K562 (cell line): Measurements from ENCODE around the gene TXNRD2. TPM values are rescaled to one million over a fixed set of nuclear protein-coding genes. Genes with fewer than 3 reads are reported as not detected.

Experiments
- CBFA2T2 ChIP-seq: fragments of 450-650 bp; conservative IDR thresholded peaks from 2 replicates; pipeline ENCODE4 v1.6.1; 2017; ENCODE audit warnings: mild to moderate bottlenecking
- CC2D1A ChIP-seq: fragments of 450-650 bp; IDR thresholded peaks from 2 replicates; pipeline ENCODE4 v1.6.1; 2017; ENCODE audit warnings: mild to moderate bottlenecking
- CREM ChIP-seq: IDR thresholded peaks from 2 replicates; pipeline ENCODE4 v1.6.1; 2014; ENCODE audit warnings: antibody characterized with exemption, low read depth
- E2F6 ChIP-seq, 2 experiments: IDR thresholded peaks; 2 replicates each; pipeline ENCODE4 v1.6.1; 2011; ENCODE audit warnings: borderline replicate concordance in 1 of 2, control low read depth in 1 of 2, low read depth in 1 of 2, low read length in 1 of 2, mild to moderate bottlenecking in 1 of 2, mixed read lengths in 1 of 2, moderate library complexity in 1 of 2; ENCODE audit not compliant: insufficient read depth in 1 of 2, insufficient read length in 1 of 2, poor library complexity in 1 of 2, severe bottlenecking in 1 of 2; ENCODE audit errors: extremely low read depth in 1 of 2
- E4F1 ChIP-seq: fragments of 250-450 bp; sonication (Bioruptor Pico); IDR thresholded peaks from 2 replicates; pipeline ENCODE4 v1.5.0; 2021; ENCODE audit warnings: mild to moderate bottlenecking, borderline replicate concordance
- ETS1 ChIP-seq: conservative IDR thresholded peaks from 2 replicates; pipeline ENCODE4 v1.6.1; 2011; ENCODE audit warnings: low read depth, mild to moderate bottlenecking, low read length; ENCODE audit not compliant: control insufficient read depth
- FOSL1 ChIP-seq: fragments of 200-800 bp; sonication (Bioruptor generic); conservative IDR thresholded peaks from 2 replicates; pipeline ENCODE4 v1.6.1; 2016; ENCODE audit warnings: missing genetic modification characterization, missing compliant biosample characterization
- FOXP1 ChIP-seq: sonication (generic); formaldehyde crosslinking; IDR thresholded peaks from 2 replicates; pipeline ENCODE4 v1.8.0; 2022; ENCODE audit warnings: mild to moderate bottlenecking, missing genetic modification reagents
- KAT2B ChIP-seq: IDR thresholded peaks from one replicate; pipeline ENCODE4 v1.6.1; 2012; ENCODE audit warnings: low read depth, mild to moderate bottlenecking, control low read depth, inconsistent platforms, low read length, moderate library complexity
- NR1H2 ChIP-seq: sonication (generic); formaldehyde crosslinking; IDR thresholded peaks from 2 replicates; pipeline ENCODE4 v1.4.0; 2020; ENCODE audit warnings: mild to moderate bottlenecking, missing genetic modification reagents
- NUFIP1 ChIP-seq: fragments of 450-650 bp; IDR thresholded peaks from 2 replicates; pipeline ENCODE4 v1.6.1; 2018; ENCODE audit not compliant: partially characterized antibody
- PRPF4 ChIP-seq: fragments of 200-400 bp; formaldehyde crosslinking; IDR thresholded peaks from one replicate; pipeline ENCODE4 v1.6.1; 2017; ENCODE audit warnings: low read length, low read depth, mild to moderate bottlenecking; ENCODE audit not compliant: insufficient read depth, poor library complexity, severe bottlenecking
- PURB ChIP-seq: sonication (generic); formaldehyde crosslinking; IDR thresholded peaks from 2 replicates; pipeline ENCODE4 v1.9.0; 2021; ENCODE audit warnings: low read depth, mild to moderate bottlenecking, missing genetic modification reagents
- SAFB2 ChIP-seq: fragments of 200-400 bp; formaldehyde crosslinking; IDR thresholded peaks from 2 replicates; pipeline ENCODE4 v1.6.1; 2018; ENCODE audit warnings: borderline replicate concordance, low read length, low read depth, moderate library complexity; ENCODE audit not compliant: severe bottlenecking
- SNAPC5 ChIP-seq: fragments of 250-450 bp; sonication (Bioruptor Pico); IDR thresholded peaks from 2 replicates; pipeline ENCODE4 v1.8.0; 2021; ENCODE audit warnings: moderate library complexity, mild to moderate bottlenecking, inconsistent platforms
- TCF7L2 ChIP-seq: fragments of 150-350 bp; IDR thresholded peaks from 2 replicates; pipeline ENCODE4 v1.6.1; 2016; ENCODE audit warnings: low read depth, mild to moderate bottlenecking, low read length, moderate library complexity
- UBTF ChIP-seq, 2 experiments: IDR thresholded peaks; 2 replicates each; pipeline ENCODE4 v1.6.1; 2012; ENCODE audit warnings: improper control_type of control experiment in 2 of 2, low read depth in 2 of 2, low read length in 2 of 2, borderline replicate concordance in 1 of 2
- ZNF224 ChIP-seq: sonication (generic); formaldehyde crosslinking; IDR thresholded peaks from 2 replicates; pipeline ENCODE4 v1.8.0; 2022; ENCODE audit warnings: mild to moderate bottlenecking, missing genetic modification reagents
- ZNF561 ChIP-seq: fragments of 450-650 bp; formaldehyde crosslinking; conservative IDR thresholded peaks from 2 replicates; pipeline ENCODE4 v1.4.0; 2020; ENCODE audit warnings: mild to moderate bottlenecking, moderate library complexity
- ZNF589 ChIP-seq: fragments of 200-800 bp; sonication (Bioruptor generic); IDR thresholded peaks from 2 replicates; pipeline ENCODE4 v1.6.1; 2016; ENCODE audit warnings: low read depth, missing genetic modification characterization, missing compliant biosample characterization
- ZNF764 ChIP-seq: fragments of 250-450 bp; sonication (Bioruptor Pico); IDR thresholded peaks from 2 replicates; pipeline ENCODE4 v1.4.0; 2020; ENCODE audit warnings: low read depth, mild to moderate bottlenecking, moderate library complexity
- polyA plus RNA-seq, 8 experiments: library from polyadenylated mRNA; depleted of rRNA in 4 of 8; stranded (reverse) in 5 of 8; unstranded in 3 of 8; fragments of >200 nt; fragmentation: Nextera tagmentation in 2 of 8; fragmentation: Illumina TruSeq in 1 of 8; extraction: Ambion mirVana in 2 of 8; extraction: Trizol in 1 of 8; gene quantifications; 2 replicates each; pipeline versions ENCODE4 v1.2.1 to v1.2.3, GENCODE V29; 2011 to 2014; ENCODE audit warnings: inconsistent platforms in 1 of 8, missing spikeins in 1 of 8
- total RNA-seq, 7 experiments: library from RNA; depleted of rRNA in 6 of 7; stranded (reverse); fragments of >200 nt in 6 of 7; fragmentation: Illumina TruSeq in 2 of 7; extraction: Trizol in 2 of 7; gene quantifications; 2 replicates each; pipeline versions ENCODE4 v1.2.1 to v1.2.3, GENCODE V29; 2011 to 2021; ENCODE audit warnings: low replicate concordance in 1 of 7

Gene TXNRD2
- total and polyA plus RNA-seq, 9 of the 15 experiments (the other 6 are each of a cell fraction or from before 2014, with no cell fraction given) = 3.3 to 80.2 (median 49.4) TPM

- TF ChIP-seq E4F1 (CRISPR knock-in tag) (0 out of 2 replicates have a peak, but pooled peaks have one; percentile 4), CBFA2T2 (no peak), FOSL1 (tag) (peak; percentile 72), PURB (CRISPR knock-in tag) (no peak), NUFIP1 (no peak), SAFB2 (no peak), PRPF4 (no peak), ZNF561 (no peak), E2F6 (IDR thresholded peaks at IDR 0.05; ENCODE audit: borderline replicate concordance in 1 of 2, extremely low read depth in 1 of 2, insufficient read depth in 1 of 2, insufficient read length in 1 of 2, low read depth in 1 of 2, low read length in 1 of 2, poor library complexity in 1 of 2, severe bottlenecking in 1 of 2) (no peak), CREM (0 out of 2 replicates have a peak, but pooled peaks have one; percentile 22), UBTF (IDR thresholded peaks at IDR 0.05; ENCODE audit: borderline replicate concordance in 1 of 2, low read depth in 2 of 2, low read length in 2 of 2) (no peak), NR1H2 (CRISPR knock-in tag) (no peak), TCF7L2 (no peak), KAT2B (no peak), ZNF589 (CRISPR knock-in tag) (no peak), ZNF764 (CRISPR knock-in tag) (peak; percentile 34; the same call in 1 of the 2 replicates), ZNF224 (no peak), FOXP1 (CRISPR knock-in tag) (no peak), CC2D1A (no peak), SNAPC5 (CRISPR knock-in tag) (no peak), ETS1 (0 out of 2 replicates have a peak, but pooled peaks have one; percentile 14)
These were observed 42.7 kb upstream of the TXNRD2 start (continued) for GRCh38 chr22:19984201-19984753.
